Gastroesophageal sphincter (tissue), 3 donors: ENCODE data around the gene PTPN23.

ENCODE experiments used
- CTCF ChIP-seq, 4 experiments: fragments of 200-600 bp in 2 of 4; fragments of 450-650 bp in 2 of 4; sonication (generic) in 1 of 4; IDR thresholded peaks; one replicate each; pipeline ENCODE4 v1.5.1; 2017 to 2019; ENCODE audit warnings: antibody characterized with exemption in 4 of 4, mild to moderate bottlenecking in 2 of 4, moderate library complexity in 2 of 4
- EP300 ChIP-seq: sonication (generic); formaldehyde crosslinking; IDR thresholded peaks from one replicate; pipeline ENCODE4 v1.6.1; 2017; ENCODE audit warnings: antibody characterized with exemption, mild to moderate bottlenecking
- POLR2A ChIP-seq, 2 donors: fragments of 450-650 bp; IDR thresholded peaks; one replicate each; pipeline ENCODE4 v1.6.1; 2017; ENCODE audit warnings: antibody characterized with exemption in 2 of 2, mild to moderate bottlenecking in 2 of 2, moderate library complexity in 1 of 2

DNA sequence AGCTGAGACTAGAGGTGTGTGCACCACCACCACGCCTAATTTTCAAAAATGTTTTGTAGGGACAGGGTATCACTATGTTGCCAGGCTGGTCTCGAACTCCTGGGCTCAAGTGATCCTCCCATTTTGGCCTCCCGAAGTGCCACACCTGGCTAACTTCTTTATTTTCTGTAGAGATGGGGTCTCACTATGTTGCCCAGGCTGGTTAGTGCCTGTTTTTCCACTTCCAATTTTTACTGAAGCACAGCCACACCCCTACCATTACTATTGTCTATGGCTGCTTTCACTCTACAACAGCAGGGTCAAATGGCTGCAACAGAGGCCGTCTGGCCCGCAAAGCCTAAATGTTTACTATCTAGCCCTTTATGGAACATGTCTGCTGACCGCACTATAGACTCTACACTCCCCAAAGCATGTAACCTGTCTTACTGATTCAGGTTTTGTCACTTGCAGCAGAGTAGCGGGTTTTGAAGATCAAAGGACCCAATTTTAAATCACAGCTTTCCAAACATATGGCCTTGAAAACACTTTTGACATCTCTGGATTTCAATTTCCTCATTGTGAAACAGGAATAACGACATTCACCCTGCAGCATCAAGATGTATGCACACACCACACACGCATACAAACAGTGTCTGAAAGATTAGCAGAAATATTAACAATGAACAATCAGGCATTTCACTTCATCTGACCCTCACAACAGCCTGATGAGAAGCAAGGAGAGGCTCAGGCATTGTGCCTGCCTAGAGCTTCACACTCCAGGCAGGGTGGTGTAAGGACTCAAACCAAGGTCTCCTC lies 48.9 kb downstream of the PTPN23 start:
- no peak for TF ChIP-seq EP300
- TF ChIP-seq CTCF (IDR thresholded peaks at IDR 0.05): no peak
- TF ChIP-seq POLR2A (IDR thresholded peaks at IDR 0.05): no peak
